ENCODE measurements around the gene TNS1.

The TNS1 gene

GRCh38 chr2:217753460-217754200 is 249.2 kb downstream of the TNS1 start:
- DNase-seq = no peak

- no peak for DNase-seq
Observed at GRCh38 chr2:217752714-217753459, 249.9 kb downstream of the TNS1 start.

- DNase-seq = no peak
Observed at GRCh38 chr2:217751952-217752351, 250.8 kb downstream of the TNS1 start.

- no peak for DNase-seq
Observed at GRCh38 chr2:217751192-217751591, 251.6 kb downstream of the TNS1 start.
